HUES48 (cell line): ENCODE data around the gene DPYD.

Experiments
- H3K27ac ChIP-seq: one replicate; pipeline ENCODE4 v1.7.0; 2013; ENCODE audit warnings: low read depth, low read length, inconsistent platforms
- H3K27me3 ChIP-seq: 2 replicates; pipeline ENCODE4 v1.6.1; 2013; ENCODE audit warnings: mild to moderate bottlenecking, low read length; ENCODE audit not compliant: control insufficient read depth, insufficient read depth
- H3K36me3 ChIP-seq: 2 replicates; pipeline ENCODE4 v1.6.1; 2013; ENCODE audit warnings: low read length; ENCODE audit not compliant: control insufficient read depth, insufficient read depth
- H3K4me1 ChIP-seq: 2 replicates; pipeline ENCODE4 v1.6.1; 2013; ENCODE audit warnings: mild to moderate bottlenecking, low read length; ENCODE audit not compliant: control insufficient read depth, insufficient read depth
- H3K4me3 ChIP-seq: 2 replicates; pipeline ENCODE4 v1.5.1; 2013; ENCODE audit warnings: mild to moderate bottlenecking, low read depth, low read length
- H3K9ac ChIP-seq: 2 replicates; pipeline ENCODE4 v1.6.1; 2013; ENCODE audit warnings: mild to moderate bottlenecking, low read depth, low read length, moderate library complexity
- H3K9me3 ChIP-seq: 2 replicates; pipeline ENCODE4 v1.6.1; 2013; ENCODE audit warnings: low read length; ENCODE audit not compliant: control insufficient read depth, insufficient read depth

The DPYD gene

GRCh38 chr1:97159342-97159741 is 761.5 kb downstream of the DPYD start:
- Histone ChIP-seq H3K27ac (no peak overlapping the region), H3K4me1 (no peaks in the 10 kb centered on the region), H3K9ac (no peak overlapping the region), H3K36me3 (no peaks in the 10 kb centered on the region), H3K27me3 (no peaks in the 10 kb centered on the region), H3K4me3 (no peak overlapping the region), H3K9me3 (no peaks in the 10 kb centered on the region)

GRCh38 chr1:97158691-97159096 is 762.1 kb downstream of the DPYD start:
- Histone ChIP-seq H3K36me3 (no peaks in the 10 kb centered on the region), H3K27me3 (no peaks in the 10 kb centered on the region), H3K27ac (no peak overlapping the region), H3K9ac (no peak overlapping the region), H3K4me3 (no peak overlapping the region), H3K4me1 (no peaks in the 10 kb centered on the region), H3K9me3 (no peaks in the 10 kb centered on the region)

GRCh38 chr1:97157991-97158390 is 762.8 kb downstream of the DPYD start:
- no peak overlapping the region for H3K4me3 ChIP-seq
- no peaks in the 10 kb centered on the region for H3K4me1 ChIP-seq
- H3K27ac ChIP-seq: no peak overlapping the region
- no peaks in the 10 kb centered on the region for H3K9me3 ChIP-seq
- no peaks in the 10 kb centered on the region for H3K27me3 ChIP-seq
- H3K9ac ChIP-seq: no peak overlapping the region
- no peaks in the 10 kb centered on the region for H3K36me3 ChIP-seq

GRCh38 chr1:97151651-97152050 is 769.2 kb downstream of the DPYD start:
- H3K9ac ChIP-seq: no peak overlapping the region
- H3K4me1 ChIP-seq: no peaks in the 10 kb centered on the region
- H3K27ac ChIP-seq: no peak overlapping the region
- H3K27me3 ChIP-seq: no peaks in the 10 kb centered on the region
- H3K9me3 ChIP-seq: no peaks in the 10 kb centered on the region
- H3K4me3 ChIP-seq: no peak overlapping the region
- no peaks in the 10 kb centered on the region for H3K36me3 ChIP-seq

- Histone ChIP-seq H3K9ac (no peak overlapping the region), H3K4me1 (peaks cover 4% of the 10 kb centered on the region; the same call in 1 of the 2 replicates), H3K9me3 (no peaks in the 10 kb centered on the region), H3K4me3 (no peak overlapping the region), H3K27me3 (no peaks in the 10 kb centered on the region), H3K36me3 (no peaks in the 10 kb centered on the region), H3K27ac (no peak overlapping the region)
Measured at GRCh38 chr1:97145321-97145956, 775.4 kb downstream of the DPYD start.

GRCh38 chr1:97144527-97144926 is 776.3 kb downstream of the DPYD start:
- Histone ChIP-seq H3K9me3 (no peaks in the 10 kb centered on the region), H3K27me3 (no peaks in the 10 kb centered on the region), H3K4me1 (peaks cover 4% of the 10 kb centered on the region; the same call in 1 of the 2 replicates), H3K9ac (no peak overlapping the region), H3K36me3 (no peaks in the 10 kb centered on the region), H3K27ac (no peak overlapping the region), H3K4me3 (no peak overlapping the region)

- no peak overlapping the region for H3K27ac ChIP-seq
- no peaks in the 10 kb centered on the region for H3K36me3 ChIP-seq
- H3K4me1 ChIP-seq: peaks cover 9% of the 10 kb centered on the region
- H3K9ac ChIP-seq: no peak overlapping the region
- H3K27me3 ChIP-seq: no peaks in the 10 kb centered on the region
- H3K9me3 ChIP-seq: no peaks in the 10 kb centered on the region
- H3K4me3 ChIP-seq: no peak overlapping the region
Measured at GRCh38 chr1:97143236-97143882, 777.5 kb downstream of the DPYD start.

- no peak overlapping the region for H3K9ac ChIP-seq
Measured at GRCh38 chr1:97140611-97141010, 780.2 kb downstream of the DPYD start.

GRCh38 chr1:97139512-97139911 is 781.3 kb downstream of the DPYD start:
- no peaks in the 10 kb centered on the region for H3K9me3 ChIP-seq
- peaks cover 9% of the 10 kb centered on the region for H3K4me1 ChIP-seq
- H3K36me3 ChIP-seq: no peaks in the 10 kb centered on the region
- no peak overlapping the region for H3K27ac ChIP-seq
- H3K4me3 ChIP-seq: no peak overlapping the region
- no peaks in the 10 kb centered on the region for H3K27me3 ChIP-seq
- no peak overlapping the region for H3K9ac ChIP-seq

More at GRCh38 chr1:97140611-97141010, 780.2 kb downstream of the DPYD start:
- no peak overlapping the region for H3K4me3 ChIP-seq
- H3K27ac ChIP-seq: no peak overlapping the region
- no peaks in the 10 kb centered on the region for H3K9me3 ChIP-seq
- H3K27me3 ChIP-seq: no peaks in the 10 kb centered on the region
- H3K36me3 ChIP-seq: no peaks in the 10 kb centered on the region
- H3K4me1 ChIP-seq: peaks cover 14% of the 10 kb centered on the region

- no peak overlapping the region for H3K9ac ChIP-seq
Measured at GRCh38 chr1:97138515-97139032, 782.3 kb downstream of the DPYD start.

GRCh38 chr1:97137862-97138514 is 782.8 kb downstream of the DPYD start:
- no peaks in the 10 kb centered on the region for H3K36me3 ChIP-seq
- H3K9me3 ChIP-seq: no peaks in the 10 kb centered on the region
- no peaks in the 10 kb centered on the region for H3K27me3 ChIP-seq
- H3K27ac ChIP-seq: no peak overlapping the region
- peaks cover 9% of the 10 kb centered on the region for H3K4me1 ChIP-seq
- H3K9ac ChIP-seq: no peak overlapping the region
- no peak overlapping the region for H3K4me3 ChIP-seq

More at GRCh38 chr1:97138515-97139032, 782.3 kb downstream of the DPYD start:
- H3K36me3 ChIP-seq: no peaks in the 10 kb centered on the region
- no peaks in the 10 kb centered on the region for H3K27me3 ChIP-seq
- peaks cover 9% of the 10 kb centered on the region for H3K4me1 ChIP-seq
- H3K9me3 ChIP-seq: no peaks in the 10 kb centered on the region
- no peak overlapping the region for H3K27ac ChIP-seq
- no peak overlapping the region for H3K4me3 ChIP-seq
